LNCAP (cell line): ENCODE results near the gene DPP4.

Experiments used
- TF ChIP-seq, protein P1 (sequence below): fragments of 450-650 bp; IDR thresholded peaks from 2 replicates; pipeline ENCODE4 v1.5.1; 2017; ENCODE audit warnings: mild to moderate bottlenecking

The DPP4 gene

DNA sequence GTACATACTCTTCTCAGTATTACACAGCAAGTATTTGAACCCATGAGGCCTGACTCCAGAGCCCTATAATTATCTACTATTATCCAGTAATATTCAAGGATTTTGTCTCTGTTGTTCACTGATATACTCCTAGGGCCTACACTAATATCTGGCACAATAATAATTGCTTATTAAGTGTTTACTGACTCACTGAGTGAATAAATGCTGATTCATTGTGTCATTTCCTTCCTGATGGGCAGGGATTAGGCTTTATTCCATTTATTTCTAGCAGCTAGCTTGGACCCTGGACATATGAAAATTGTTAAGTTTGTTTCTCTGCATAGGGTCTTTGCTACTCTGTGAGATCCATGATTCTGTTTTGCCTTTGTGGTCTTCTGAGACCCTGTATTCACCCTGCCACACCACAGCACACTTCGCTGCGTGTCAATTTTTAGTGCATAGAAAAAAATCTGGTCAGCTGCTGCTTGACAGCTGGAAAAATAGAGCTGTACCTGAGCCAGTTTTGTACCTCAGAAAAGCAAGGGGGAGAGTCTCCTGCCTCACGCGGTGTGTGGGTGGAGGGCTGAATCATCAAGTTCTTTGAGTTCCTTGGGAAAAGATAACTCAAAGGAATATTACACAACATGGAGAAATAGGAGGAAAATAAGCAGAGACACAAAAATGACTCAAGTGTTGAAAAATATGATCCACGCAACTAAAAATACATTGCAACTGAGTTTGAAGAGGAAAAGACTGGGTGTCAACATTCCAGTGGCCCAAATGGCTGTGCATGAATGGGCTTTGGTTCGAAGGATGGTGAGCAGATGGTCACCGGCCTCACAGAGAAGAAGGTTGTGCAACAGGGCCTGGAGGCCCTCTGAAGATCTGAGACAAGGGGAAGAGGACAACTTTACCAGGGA is 18.9 kb upstream of the DPP4 start:
- TF ChIP-seq, protein P1, sequence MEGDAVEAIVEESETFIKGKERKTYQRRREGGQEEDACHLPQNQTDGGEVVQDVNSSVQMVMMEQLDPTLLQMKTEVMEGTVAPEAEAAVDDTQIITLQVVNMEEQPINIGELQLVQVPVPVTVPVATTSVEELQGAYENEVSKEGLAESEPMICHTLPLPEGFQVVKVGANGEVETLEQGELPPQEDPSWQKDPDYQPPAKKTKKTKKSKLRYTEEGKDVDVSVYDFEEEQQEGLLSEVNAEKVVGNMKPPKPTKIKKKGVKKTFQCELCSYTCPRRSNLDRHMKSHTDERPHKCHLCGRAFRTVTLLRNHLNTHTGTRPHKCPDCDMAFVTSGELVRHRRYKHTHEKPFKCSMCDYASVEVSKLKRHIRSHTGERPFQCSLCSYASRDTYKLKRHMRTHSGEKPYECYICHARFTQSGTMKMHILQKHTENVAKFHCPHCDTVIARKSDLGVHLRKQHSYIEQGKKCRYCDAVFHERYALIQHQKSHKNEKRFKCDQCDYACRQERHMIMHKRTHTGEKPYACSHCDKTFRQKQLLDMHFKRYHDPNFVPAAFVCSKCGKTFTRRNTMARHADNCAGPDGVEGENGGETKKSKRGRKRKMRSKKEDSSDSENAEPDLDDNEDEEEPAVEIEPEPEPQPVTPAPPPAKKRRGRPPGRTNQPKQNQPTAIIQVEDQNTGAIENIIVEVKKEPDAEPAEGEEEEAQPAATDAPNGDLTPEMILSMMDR, result no peak

DNA sequence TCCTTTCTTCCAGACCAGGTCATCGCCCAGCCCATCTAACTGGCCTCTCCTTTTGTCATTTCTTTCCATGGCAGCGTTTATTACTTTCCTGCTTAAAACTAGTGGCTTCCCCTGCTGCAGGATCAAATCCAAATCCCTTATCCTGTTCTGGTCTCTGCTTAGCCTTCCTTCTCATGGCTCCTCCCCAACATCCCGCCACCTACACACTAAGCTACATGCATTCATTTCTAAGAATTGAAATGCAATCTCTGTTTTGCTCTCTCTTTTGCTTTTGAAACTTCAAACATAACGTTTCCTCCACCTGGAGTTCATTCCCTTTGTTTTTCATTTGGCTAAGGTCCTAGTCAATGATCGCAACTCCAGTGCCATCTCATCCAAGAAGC is 18.0 kb upstream of the DPP4 start:
- TF ChIP-seq, protein P1, result no peak

DNA sequence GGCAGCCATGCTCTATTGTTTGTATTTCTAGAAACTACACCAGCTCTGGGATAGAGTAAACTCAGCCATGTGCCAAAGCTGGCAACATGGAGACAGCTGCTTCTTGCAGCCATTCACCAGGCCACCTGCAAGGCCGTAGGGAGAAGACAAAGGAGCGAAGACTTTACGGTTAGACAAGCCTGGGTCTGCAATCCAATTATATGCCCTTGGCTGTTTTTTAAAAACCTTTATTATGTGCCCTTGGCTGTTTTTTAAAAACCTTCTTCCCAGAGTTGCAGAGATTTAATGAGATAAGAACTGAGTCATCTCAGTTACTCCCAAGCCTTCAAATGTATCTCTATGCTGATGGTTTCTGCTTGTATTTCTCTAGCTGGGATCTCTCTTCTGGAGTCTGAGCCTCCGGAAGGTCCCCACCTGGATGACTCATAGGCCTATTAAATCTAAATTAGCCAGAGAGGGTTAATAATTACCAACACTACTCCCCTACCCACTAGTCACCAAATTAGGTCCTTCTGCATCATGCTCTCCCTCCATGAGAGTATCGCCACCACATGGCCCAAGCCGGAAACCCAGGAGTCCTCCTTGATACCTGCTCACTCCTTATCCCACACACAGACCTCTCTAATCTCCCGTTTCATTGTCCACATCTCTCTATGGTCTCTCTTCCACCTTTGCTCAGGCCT is 17.5 kb upstream of the DPP4 start:
- TF ChIP-seq, protein P1, result no peak

DNA sequence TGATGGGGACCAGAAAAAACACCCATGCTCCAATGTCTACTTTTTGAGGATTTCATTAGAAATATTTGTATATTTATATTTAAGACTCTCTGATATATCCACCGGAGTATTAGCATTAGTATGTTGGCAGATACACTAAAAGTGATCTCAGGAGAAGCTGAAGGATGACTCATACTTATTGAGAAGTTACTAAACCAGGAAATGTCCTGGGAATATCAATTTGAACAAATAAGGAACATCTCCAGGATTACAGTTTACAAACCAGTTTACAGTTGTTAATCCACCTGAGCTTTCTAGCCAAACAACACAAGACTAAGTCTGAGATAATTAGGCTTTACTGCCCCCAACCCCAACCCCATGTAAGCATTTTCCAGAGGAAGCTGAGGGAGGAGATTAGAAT is 16.1 kb upstream of the DPP4 start:
- TF ChIP-seq, protein P1, result no peak

DNA sequence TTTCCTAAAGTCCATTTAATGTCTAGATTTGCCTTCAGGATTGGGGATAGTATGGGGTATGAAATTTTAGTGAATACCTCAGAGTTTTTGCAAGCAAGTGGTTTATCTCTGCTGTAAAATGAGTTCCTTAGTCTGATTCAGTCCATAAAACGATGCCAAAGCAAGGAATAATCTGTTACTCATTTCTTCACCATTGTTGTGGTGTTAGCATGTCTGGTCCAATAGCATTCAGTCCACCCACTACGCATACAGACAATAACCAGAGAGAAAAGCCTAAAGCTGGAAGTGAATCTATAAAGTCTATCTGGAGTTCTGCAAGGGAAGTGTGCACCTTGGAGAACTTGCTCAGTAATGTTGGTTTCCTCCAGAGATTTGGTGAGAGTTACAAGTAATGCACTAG is 12.9 kb upstream of the DPP4 start:
- TF ChIP-seq, protein P1, result no peak

DNA sequence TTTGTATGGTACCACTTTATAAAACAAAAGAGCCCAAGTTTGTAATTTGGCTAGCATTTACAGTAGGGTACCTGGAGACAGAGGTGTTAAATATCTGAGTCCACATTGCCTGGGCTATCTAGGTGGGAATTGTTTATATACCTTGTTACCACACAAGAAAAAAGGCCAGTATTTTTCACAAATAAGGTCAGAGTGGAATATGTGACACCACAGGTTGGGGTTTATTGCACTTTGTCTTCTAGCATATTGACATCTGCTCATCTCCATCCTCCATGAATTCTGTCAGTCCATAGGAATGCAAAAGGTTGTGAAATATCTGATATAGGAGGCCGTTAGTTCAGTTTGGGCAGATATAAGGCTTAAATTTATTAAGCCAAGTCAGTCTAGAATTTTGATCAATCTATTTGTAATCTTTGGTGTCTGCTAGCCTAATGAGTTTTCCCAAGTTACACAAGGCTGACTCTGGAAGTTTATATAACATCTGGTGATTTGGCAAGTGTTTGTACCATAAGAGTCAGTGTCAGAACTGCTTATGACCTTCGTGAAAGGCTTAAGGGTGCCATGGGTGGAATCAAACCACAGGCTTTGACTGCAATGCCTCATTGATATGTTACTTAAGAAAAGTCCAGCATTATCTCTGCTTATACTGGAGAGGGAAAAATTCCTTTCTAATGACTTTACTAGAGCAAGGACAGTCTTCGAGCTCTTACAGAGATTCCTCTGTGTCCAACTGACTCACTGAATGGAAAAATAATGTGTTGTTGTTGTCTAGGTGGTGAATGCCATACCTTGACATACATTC is 11.3 kb upstream of the DPP4 start:
- TF ChIP-seq, protein P1, result no peak

DNA sequence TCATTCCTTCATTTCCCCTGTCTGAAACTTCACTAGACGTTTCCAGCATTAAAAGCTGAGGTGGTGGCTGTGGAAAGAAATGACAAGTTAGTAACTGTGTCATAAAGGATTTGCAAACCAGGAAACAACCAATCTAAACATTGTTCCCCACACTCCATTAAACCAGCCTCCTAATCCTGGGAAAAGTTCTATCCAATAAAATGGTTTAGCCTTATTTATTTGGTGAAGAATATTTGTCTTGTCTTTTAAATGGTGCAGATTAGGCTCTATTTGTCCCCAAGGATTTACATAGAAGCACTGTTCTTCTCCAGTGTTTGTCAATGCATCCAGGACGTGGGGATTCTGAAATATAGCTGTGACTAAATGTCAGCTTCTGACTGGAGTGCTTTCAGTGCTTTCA is 10.5 kb upstream of the DPP4 start:
- TF ChIP-seq, protein P1, result no peak
